Panc1 (cell line): Measurements from ENCODE around the gene ALDH1B1. TPM values are rescaled to one million over a fixed set of nuclear protein-coding genes. Genes with fewer than 3 reads are reported as not detected.
"Not testable (repeated sequence)": the region's sequence is repeated elsewhere in the genome, so short reads cannot be mapped to it uniquely, and the experiment has no call there.

Experiments used
- ATAC-seq: fragments of 200-7000 bp; cut with Tn5 transposase; 2 replicates; pipeline ENCODE4 v1.9.1; 2020; ENCODE audit warnings: mild to moderate bottlenecking, moderate library complexity
- BruUV-seq: library from RNA; stranded (reverse); fragments of 400-500 nt; replicated peaks from 2 replicates; lab custom pipeline; 2021; lab: Mats Ljungman, UMichigan
- CTCF ChIA-PET: fragments of 300-600 bp; sonication (Branson Sonifier 250); formaldehyde crosslinking; loops from one replicate; lab custom pipeline; 2022; ENCODE audit warnings: antibody characterized with exemption; lab: Charles Lee
- POLR2A ChIA-PET: fragments of 300-600 bp; sonication (Branson Sonifier 250); formaldehyde crosslinking; loops from one replicate; lab custom pipeline; 2022; ENCODE audit warnings: antibody characterized with exemption; lab: Charles Lee
- DNase-seq: peaks from one replicate; pipeline ENCODE4 v3.0.0-alpha.2; 2010; ENCODE audit warnings: low read depth, low spot score
- H3K27ac ChIP-seq: 2 replicates; pipeline ENCODE4 v1.5.1; 2011; ENCODE audit warnings: mild to moderate bottlenecking, low read length, inconsistent platforms
- H3K27me3 ChIP-seq: fragments of 200-500 bp; sonication (Bioruptor generic); 2 replicates; pipeline ENCODE4 v1.6.0; 2014; ENCODE audit warnings: low read length, inconsistent platforms; ENCODE audit not compliant: control insufficient read depth, insufficient read depth
- H3K36me3 ChIP-seq: fragments of 200-500 bp; sonication (Bioruptor generic); 2 replicates; pipeline ENCODE4 v1.5.1; 2014; ENCODE audit warnings: inconsistent platforms, mild to moderate bottlenecking, low read length, moderate library complexity; ENCODE audit not compliant: control insufficient read depth, insufficient read depth
- H3K4me1 ChIP-seq: 2 replicates; pipeline ENCODE4 v1.5.1; 2011; ENCODE audit warnings: inconsistent platforms, mild to moderate bottlenecking, low read length, moderate library complexity; ENCODE audit not compliant: control insufficient read depth, insufficient read depth
- H3K4me3 ChIP-seq, 2 experiments: 2 replicates each; pipeline ENCODE4 v1.5.1; 2011 to 2012; ENCODE audit warnings: low read depth in 2 of 2, low read length in 2 of 2, mild to moderate bottlenecking in 2 of 2, inconsistent platforms in 1 of 2, moderate library complexity in 1 of 2
- H3K9me3 ChIP-seq: fragments of 200-500 bp; sonication (Bioruptor generic); 2 replicates; pipeline ENCODE4 v1.5.1; 2014; ENCODE audit warnings: low read depth, mild to moderate bottlenecking, inconsistent platforms, low read length, moderate library complexity; ENCODE audit not compliant: control insufficient read depth, insufficient read depth
- CTCF ChIP-seq: fragments of 450-650 bp; IDR thresholded peaks from 2 replicates; pipeline ENCODE4 v1.5.1; 2017; ENCODE audit warnings: mild to moderate bottlenecking
- POLR2AphosphoS5 ChIP-seq: IDR thresholded peaks from 2 replicates; pipeline ENCODE4 v1.6.1; 2012; ENCODE audit warnings: mild to moderate bottlenecking, low read depth, low read length, moderate library complexity
- REST ChIP-seq, 2 experiments: IDR thresholded peaks; 2 replicates each; pipeline ENCODE4 v1.6.1; 2011 to 2012; ENCODE audit warnings: low read depth in 2 of 2, control low read depth in 1 of 2, low read length in 1 of 2, mild to moderate bottlenecking in 1 of 2, moderate library complexity in 1 of 2; ENCODE audit not compliant: insufficient read depth in 1 of 2
- SIN3A ChIP-seq: IDR thresholded peaks from 2 replicates; pipeline ENCODE4 v1.6.1; 2012; ENCODE audit warnings: low read depth, mild to moderate bottlenecking, low read length, moderate library complexity, borderline replicate concordance; ENCODE audit not compliant: insufficient read depth
- TCF7L2 ChIP-seq: IDR thresholded peaks from 2 replicates; pipeline ENCODE4 v1.6.1; 2011; ENCODE audit warnings: mild to moderate bottlenecking, low read depth, low read length, inconsistent platforms
- in situ Hi-C: cut with HindIII; loops from 2 replicates; pipeline ENCODE4 v1.10.0; 2016; ENCODE audit warnings: low sequenced_read_pairs, low pct_unique_long_range_greater_than_20kb
- intact Hi-C: fragments of 100-400 bp; cut with micrococcal nuclease; formaldehyde crosslinking; loops from one replicate; pipeline ENCODE4 v1.10.0; 2022; ENCODE audit not compliant: unreplicated experiment
- total RNA-seq: library from RNA; stranded (reverse); gene quantifications from one replicate; pipeline ENCODE4 v1.2.1, GENCODE V29; 2021; ENCODE audit not compliant: unreplicated experiment

ALDH1B1 gene
- total RNA-seq, 1 experiment from 2014 or later, result 34.2 TPM

- H3K36me3 ChIP-seq, result no peaks in the 10 kb centered on the region; the same call in 1 of the 2 replicates
- BruUV-seq, result no TSS peak
- H3K4me1 ChIP-seq, result no peaks in the 10 kb centered on the region; the same call in none of the 2 replicates
- POLR2A ChIA-PET, result no interaction called here
- H3K27me3 ChIP-seq, result no peaks in the 10 kb centered on the region
- in situ Hi-C loops, result no loop called here
- intact Hi-C loops, result loop anchor here (10.0 kb wide), 1 partner anchor 502 kb away; no protein-coding TSS in a partner anchor
- H3K9me3 ChIP-seq, result no peaks in the 10 kb centered on the region
- no peak for ATAC-seq
- no peak overlapping the region for H3K4me3 ChIP-seq
- H3K27ac ChIP-seq, result no peak overlapping the region
- TF ChIP-seq SIN3A (no peak), CTCF (no peak), TCF7L2 (no peak), POLR2AphosphoS5 (no peak), REST (IDR thresholded peaks at IDR 0.05; ENCODE audit: insufficient read depth in 1 of 2, low read depth in 2 of 2, low read length in 1 of 2) (no peak)
- CTCF ChIA-PET, result no interaction called here
- no peak for DNase-seq
These were observed 3.8 kb downstream of the ALDH1B1 start for GRCh38 chr9:38396371-38396671.

DNA sequence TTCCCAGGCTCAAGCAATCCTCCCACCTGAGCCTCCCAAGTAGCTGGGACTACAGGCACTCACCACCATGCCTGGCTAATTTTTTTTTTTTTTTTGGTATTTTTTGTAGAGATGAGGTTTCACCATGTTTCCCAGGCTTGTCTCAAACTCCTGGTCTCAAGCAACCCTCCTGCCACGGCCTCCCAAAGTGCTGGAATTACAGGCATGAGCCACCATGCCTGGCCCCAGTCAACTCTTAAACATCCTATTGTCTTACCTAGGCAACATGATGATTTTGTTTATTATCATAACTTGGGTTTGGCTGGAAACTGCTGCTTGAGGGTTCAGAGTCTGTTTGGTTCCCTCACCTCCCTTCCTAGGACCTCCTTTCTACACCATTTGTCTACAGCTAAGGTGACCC, 6.7 kb downstream of the ALDH1B1 start:
- H3K4me3 ChIP-seq, POLR2A ChIA-PET, DNase-seq, H3K27me3 ChIP-seq, H3K36me3 ChIP-seq, BruUV-seq, H3K9me3 ChIP-seq, H3K27ac ChIP-seq, ATAC-seq, H3K4me1 ChIP-seq, in situ Hi-C loops, CTCF ChIA-PET: not testable (repeated sequence)
- intact Hi-C loops, result loop anchor here (10.0 kb wide), 1 partner anchor 504 kb away; no protein-coding TSS in a partner anchor

DNA sequence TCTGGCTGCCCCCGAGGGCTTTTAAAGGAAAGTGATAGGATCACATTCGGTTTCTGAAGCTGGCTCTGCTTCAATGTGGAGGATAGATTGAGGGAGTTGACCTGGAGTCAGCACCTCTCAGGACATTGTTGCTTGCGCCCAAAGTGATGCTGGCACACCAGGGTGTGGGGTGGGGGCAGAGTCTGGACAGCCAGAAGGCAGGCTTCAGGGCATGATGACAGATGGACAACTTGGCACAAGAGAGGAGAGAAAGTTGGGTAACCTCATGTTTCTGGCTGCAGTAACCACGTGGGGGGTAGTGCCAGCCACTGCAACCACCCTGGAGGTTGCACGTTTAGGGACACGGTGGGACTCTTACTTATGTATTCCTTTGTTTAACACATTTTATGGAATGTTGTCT, 9.5 kb downstream of the ALDH1B1 start:
- CTCF ChIA-PET, result no interaction called here
- Histone ChIP-seq H3K27ac (no peak overlapping the region), H3K4me1 (no peaks in the 10 kb centered on the region; the same call in 1 of the 2 replicates), H3K9me3 (no peaks in the 10 kb centered on the region), H3K4me3 (no peak overlapping the region), H3K27me3 (no peaks in the 10 kb centered on the region), H3K36me3 (no peaks in the 10 kb centered on the region)
- ATAC-seq, result no peak
- in situ Hi-C loops, result no loop called here
- intact Hi-C loops, result no loop called here
- DNase-seq, result no peak
- POLR2A ChIA-PET, result no interaction called here
- BruUV-seq, result no TSS peak
- TF ChIP-seq POLR2AphosphoS5, result no peak
